ENCODE data around the gene IL1R2. TPM values are rescaled to one million over a fixed set of nuclear protein-coding genes. Genes with fewer than 3 reads are reported as not detected.

IL1R2 gene
- polyA plus RNA-seq (2011; rRNA removed) (1.7 and 2.3 TPM in 2 replicates), polyA plus RNA-seq (2017; fragmentation: RNase III; extraction: RNeasy Plus Mini Kit Qiagen cat#74134 plus additional on column Dnase treatment) (0.71 to 0.83 TPM (median 0.71 TPM) in 3 replicates), polyA minus RNA-seq (2011; rRNA and poly(A)+ RNA removed) (1.4 and 2.0 TPM in 2 replicates)
- polyA plus RNA-seq (2012; cell fraction: cytosol; rRNA removed), result 0.62 and 0.65 TPM in 2 replicates
- 0.49 and 0.61 TPM in 2 replicates for polyA plus RNA-seq (2012; cell fraction: nucleus; rRNA removed)

GRCh38 chr2:101991721-101992145 is at the start of gene IL1R2:
IL1R2 (plus strand) TSS chr2:101991960; CDS start chr2:102008576, 16,616 bp downstream.
- FAIRE-seq, result no peak
- ATAC-seq, result peak; percentile 27 to 28; a peak in 1 of 6 replicates
- Histone ChIP-seq H3K4me3 (no peak within 1 kb of the TSS), H3K9me3 (no peaks in the 10 kb centered on the region), H3K27ac (no peak within 1 kb of the TSS), H3K4me1 (no peaks in the 10 kb centered on the region), H3K4me2 (no peak within 1 kb of the TSS)
- CTCF ChIA-PET, result no interaction called here
- POLR2A ChIA-PET, result no interaction called here
- DNase-seq (ENCODE audit: low read depth in 1 of 2, low spot score in 1 of 2), result no peak
- WGBS (ENCODE audit: missing lambda C conversion rate), result 62% methylated on average over 8 of the region's 8 CpGs
- TF ChIP-seq RAD21 (conservative IDR thresholded peaks at IDR 0.05 in 1 of 2, IDR thresholded peaks at IDR 0.05 in 1 of 2), result no peak

- CTCF ChIA-PET, result no interaction called here
- TF ChIP-seq SREBF2 (IDR thresholded peaks at IDR 0.05), result no peak
- TF ChIP-seq ELK1 (IDR thresholded peaks at IDR 0.05; ENCODE audit: low read depth, low read length), result no peak
- TF ChIP-seq RFX5 (IDR thresholded peaks at IDR 0.05), result no peak
- no peak for TF ChIP-seq HES2 (IDR thresholded peaks at IDR 0.05)
- TF ChIP-seq JUNB (IDR thresholded peaks at IDR 0.05), result no peak
- no peak for TF ChIP-seq ZSCAN20 (CRISPR knock-in tag; IDR thresholded peaks at IDR 0.05)
- no peak for TF ChIP-seq FOSB (CRISPR knock-in tag; IDR thresholded peaks at IDR 0.05)
Observed at GRCh38 chr2:101942851-101943250, 48.9 kb upstream of the IL1R2 start.

GRCh38 chr2:101946372-101947039 is 45.3 kb upstream of the IL1R2 start:
- Histone ChIP-seq H3K4me1 (no peaks in the 10 kb centered on the region), H3K27ac (no peak overlapping the region), H3K4me2 (no peak overlapping the region), H3K9me3 (no peaks in the 10 kb centered on the region), H3K4me3 (no peak overlapping the region)
- ChIA-PET POLR2A (no interaction called here), CTCF (no interaction called here)
- TF ChIP-seq JUN (IDR thresholded peaks at IDR 0.05), result no peak
- no peak for TF ChIP-seq HOXB13 (CRISPR knock-in tag; IDR thresholded peaks at IDR 0.05; ENCODE audit: low read depth)
- no peak for TF ChIP-seq RAD21 (conservative IDR thresholded peaks at IDR 0.05 in 1 of 2, IDR thresholded peaks at IDR 0.05 in 1 of 2)
- ATAC-seq, result no peak
- DNase-seq (ENCODE audit: low read depth in 1 of 2, low spot score in 1 of 2), result no peak
- FAIRE-seq, result no peak
- 43% methylated on average over 3 of the region's 3 CpGs for whole genome bisulfite sequencing (ENCODE audit: missing lambda C conversion rate)

More at GRCh38 chr2:101942851-101943250, 48.9 kb upstream of the IL1R2 start:
- 55% methylated on average over 3 of the region's 3 CpGs for WGBS (ENCODE audit: missing lambda C conversion rate)
- no peak overlapping the region for H3K27ac ChIP-seq
- ATAC-seq (no peak), FAIRE-seq (no peak), DNase-seq (ENCODE audit: low read depth in 1 of 2, low spot score in 1 of 2) (no peak)
- no peaks in the 10 kb centered on the region for H3K4me1 ChIP-seq
- POLR2A ChIA-PET, result no interaction called here
- 0 out of 3 replicates have a peak, but pooled peaks cover 3% of the 10 kb centered on the region for H3K9me3 ChIP-seq
- H3K4me3 ChIP-seq, result no peak overlapping the region
- H3K4me2 ChIP-seq, result no peak overlapping the region

- DNase-seq (ENCODE audit: low read depth in 1 of 2, low spot score in 1 of 2) (no peak), ATAC-seq (no peak), FAIRE-seq (no peak)
- Histone ChIP-seq H3K4me1 (no peaks in the 10 kb centered on the region), H3K27ac (no peak overlapping the region), H3K4me3 (no peak overlapping the region), H3K4me2 (no peak overlapping the region), H3K9me3 (no peaks in the 10 kb centered on the region)
- CTCF ChIA-PET, result no interaction called here
- POLR2A ChIA-PET, result no interaction called here
- no peak for TF ChIP-seq CBX2 (IDR thresholded peaks at IDR 0.05; ENCODE audit: borderline replicate concordance, low read depth)
- no peak for TF ChIP-seq ESRRA (IDR thresholded peaks at IDR 0.05; ENCODE audit: borderline replicate concordance, low read length)
- no peak for TF ChIP-seq GATA3 (IDR thresholded peaks at IDR 0.05; ENCODE audit: borderline replicate concordance)
- TF ChIP-seq HOXB13 (CRISPR knock-in tag; IDR thresholded peaks at IDR 0.05; ENCODE audit: low read depth), result no peak
- no peak for TF ChIP-seq ZC3H11A (IDR thresholded peaks at IDR 0.05)
- no peak for TF ChIP-seq CTCF (IDR thresholded peaks at IDR 0.05)
- TF ChIP-seq RFX5 (IDR thresholded peaks at IDR 0.05), result no peak
- no peak for TF ChIP-seq PBX3 (IDR thresholded peaks at IDR 0.05)
- TF ChIP-seq KDM5A (IDR thresholded peaks at IDR 0.05), result no peak
- TF ChIP-seq RAD21 (conservative IDR thresholded peaks at IDR 0.05 in 1 of 2, IDR thresholded peaks at IDR 0.05 in 1 of 2), result no peak
- TF ChIP-seq MAZ (IDR thresholded peaks at IDR 0.05; ENCODE audit: borderline replicate concordance, low read depth, low read length), result no peak
- TF ChIP-seq FOXS1 (CRISPR knock-in tag; IDR thresholded peaks at IDR 0.05), result no peak
- WGBS (ENCODE audit: missing lambda C conversion rate), result 24% methylated on average over 3 of the region's 3 CpGs
Observed at GRCh38 chr2:101947374-101947773, 44.4 kb upstream of the IL1R2 start.
